HL-60 (cell line): ENCODE results near the gene CD79B.

Source experiments
- REST ChIP-seq: IDR thresholded peaks from 2 replicates; pipeline ENCODE4 v1.6.1; 2012; ENCODE audit warnings: low read depth; ENCODE audit not compliant: insufficient replicate concordance
- SPI1 ChIP-seq: IDR thresholded peaks from 2 replicates; pipeline ENCODE4 v1.6.1; 2012; ENCODE audit warnings: low read depth, mild to moderate bottlenecking, borderline replicate concordance
- TF ChIP-seq, protein P1 (sequence below): IDR thresholded peaks from one replicate; pipeline ENCODE4 v1.5.1; 2011; ENCODE audit warnings: low read length, control low read depth, inconsistent platforms; ENCODE audit not compliant: insufficient read depth

GRCh38 chr17:63955791-63956190 is 23.7 kb upstream of the CD79B start:
- TF ChIP-seq, protein P1, sequence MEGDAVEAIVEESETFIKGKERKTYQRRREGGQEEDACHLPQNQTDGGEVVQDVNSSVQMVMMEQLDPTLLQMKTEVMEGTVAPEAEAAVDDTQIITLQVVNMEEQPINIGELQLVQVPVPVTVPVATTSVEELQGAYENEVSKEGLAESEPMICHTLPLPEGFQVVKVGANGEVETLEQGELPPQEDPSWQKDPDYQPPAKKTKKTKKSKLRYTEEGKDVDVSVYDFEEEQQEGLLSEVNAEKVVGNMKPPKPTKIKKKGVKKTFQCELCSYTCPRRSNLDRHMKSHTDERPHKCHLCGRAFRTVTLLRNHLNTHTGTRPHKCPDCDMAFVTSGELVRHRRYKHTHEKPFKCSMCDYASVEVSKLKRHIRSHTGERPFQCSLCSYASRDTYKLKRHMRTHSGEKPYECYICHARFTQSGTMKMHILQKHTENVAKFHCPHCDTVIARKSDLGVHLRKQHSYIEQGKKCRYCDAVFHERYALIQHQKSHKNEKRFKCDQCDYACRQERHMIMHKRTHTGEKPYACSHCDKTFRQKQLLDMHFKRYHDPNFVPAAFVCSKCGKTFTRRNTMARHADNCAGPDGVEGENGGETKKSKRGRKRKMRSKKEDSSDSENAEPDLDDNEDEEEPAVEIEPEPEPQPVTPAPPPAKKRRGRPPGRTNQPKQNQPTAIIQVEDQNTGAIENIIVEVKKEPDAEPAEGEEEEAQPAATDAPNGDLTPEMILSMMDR: no peak
- TF ChIP-seq SPI1: no peak
- TF ChIP-seq REST: no peak
